Left lung (tissue), 10 donors: Measurements from ENCODE around the gene HRC. TPM values are rescaled to one million over a fixed set of nuclear protein-coding genes. Genes with fewer than 3 reads are reported as not detected.
A peak's percentile ranks its signal among the peaks of the same experiment; 100 is the strongest.

Experiments used
- ATAC-seq: fragments of 200-7000 bp; cut with Tn5 transposase; one replicate; pipeline ENCODE4 v1.9.1; 2020; ENCODE audit warnings: moderate library complexity
- DNase-seq, 4 donors: peaks; one replicate each; pipeline ENCODE4 v3.0.0-alpha.2; 2013 to 2020
- H3K27ac ChIP-seq, 2 donors: fragments of 200-600 bp; sonication (generic) in 1 of 2; one replicate each; pipeline versions ENCODE4 v1.5.0 to v1.8.0; 2020 to 2021
- H3K27me3 ChIP-seq, 2 donors: fragments of 200-600 bp; sonication (generic) in 1 of 2; one replicate each; pipeline versions ENCODE4 v1.5.0 to v1.8.0; 2020 to 2021
- H3K36me3 ChIP-seq, 2 donors: fragments of 200-600 bp; sonication (generic) in 1 of 2; one replicate each; pipeline versions ENCODE4 v1.5.0 to v1.8.0; 2020 to 2021
- H3K4me1 ChIP-seq, 2 donors: fragments of 200-600 bp; one replicate each; pipeline ENCODE4 v1.8.0; 2021
- H3K4me3 ChIP-seq, 2 donors: fragments of 200-600 bp; sonication (generic) in 1 of 2; one replicate each; pipeline versions ENCODE4 v1.5.0 to v1.8.0; 2020 to 2021; ENCODE audit warnings: mild to moderate bottlenecking in 1 of 2
- H3K9me3 ChIP-seq, 2 donors: fragments of 200-600 bp; sonication (generic) in 1 of 2; one replicate each; pipeline versions ENCODE4 v1.5.0 to v1.8.0; 2020 to 2021
- intact Hi-C, 2 donors: fragments of 100-400 bp; cut with DNase I; formaldehyde crosslinking; loops; one replicate each; pipeline versions ENCODE4 v1.11.2 to v1.14.2; 2022
- polyA plus RNA-seq, 6 donors: library from polyadenylated mRNA; unstranded; fragments of 120-200 nt; gene quantifications; one replicate each; pipeline ENCODE4 v1.2.1, GENCODE V29; 2013; ENCODE audit not compliant: insufficient read length in 6 of 6
- total RNA-seq, 2 donors: library from RNA; stranded (reverse); fragmentation: NEBNext Ultra II Directional; extraction: Animal tissue kit (Norgen Biotek cat#: 25700); gene quantifications; one replicate each; pipeline ENCODE4 v1.2.1, GENCODE V29; 2021
- TF ChIP-seq, protein P1 (sequence below), 2 donors: fragments of 200-600 bp; sonication (generic) in 1 of 2; IDR thresholded peaks; one replicate each; pipeline versions ENCODE4 v1.5.0 to v1.8.0; 2021; ENCODE audit warnings: antibody characterized with exemption in 2 of 2
- donor health status: DM: no; HTN: yes; CAD: no.
- donor health status: DM: no; HTN: no; CAD: no.

The HRC gene
- total and polyA plus RNA-seq, 8 donors = 0.26 to 16.4 (median 9.5) TPM

GRCh38 chr19:49107625-49108459 is 47.4 kb downstream of the HRC start:
- no peak overlapping the region for H3K4me3 ChIP-seq
- no peaks in the 10 kb centered on the region for H3K27me3 ChIP-seq
- intact Hi-C loops = loop anchor here in 1 of 2 donors (10.0 kb wide), 1 partner anchor 97 kb away; no protein-coding TSS in a partner anchor
- peaks cover 0 to 66% of the 10 kb centered on the region in 2 donors for H3K36me3 ChIP-seq
- TF ChIP-seq, protein P1, sequence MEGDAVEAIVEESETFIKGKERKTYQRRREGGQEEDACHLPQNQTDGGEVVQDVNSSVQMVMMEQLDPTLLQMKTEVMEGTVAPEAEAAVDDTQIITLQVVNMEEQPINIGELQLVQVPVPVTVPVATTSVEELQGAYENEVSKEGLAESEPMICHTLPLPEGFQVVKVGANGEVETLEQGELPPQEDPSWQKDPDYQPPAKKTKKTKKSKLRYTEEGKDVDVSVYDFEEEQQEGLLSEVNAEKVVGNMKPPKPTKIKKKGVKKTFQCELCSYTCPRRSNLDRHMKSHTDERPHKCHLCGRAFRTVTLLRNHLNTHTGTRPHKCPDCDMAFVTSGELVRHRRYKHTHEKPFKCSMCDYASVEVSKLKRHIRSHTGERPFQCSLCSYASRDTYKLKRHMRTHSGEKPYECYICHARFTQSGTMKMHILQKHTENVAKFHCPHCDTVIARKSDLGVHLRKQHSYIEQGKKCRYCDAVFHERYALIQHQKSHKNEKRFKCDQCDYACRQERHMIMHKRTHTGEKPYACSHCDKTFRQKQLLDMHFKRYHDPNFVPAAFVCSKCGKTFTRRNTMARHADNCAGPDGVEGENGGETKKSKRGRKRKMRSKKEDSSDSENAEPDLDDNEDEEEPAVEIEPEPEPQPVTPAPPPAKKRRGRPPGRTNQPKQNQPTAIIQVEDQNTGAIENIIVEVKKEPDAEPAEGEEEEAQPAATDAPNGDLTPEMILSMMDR (IDR thresholded peaks at IDR 0.05) = no peak
- no peaks in the 10 kb centered on the region for H3K4me1 ChIP-seq
- ATAC-seq (no peak), DNase-seq (no peak)
- H3K27ac ChIP-seq = no peak overlapping the region
- H3K9me3 ChIP-seq = no peaks in the 10 kb centered on the region

DNA sequence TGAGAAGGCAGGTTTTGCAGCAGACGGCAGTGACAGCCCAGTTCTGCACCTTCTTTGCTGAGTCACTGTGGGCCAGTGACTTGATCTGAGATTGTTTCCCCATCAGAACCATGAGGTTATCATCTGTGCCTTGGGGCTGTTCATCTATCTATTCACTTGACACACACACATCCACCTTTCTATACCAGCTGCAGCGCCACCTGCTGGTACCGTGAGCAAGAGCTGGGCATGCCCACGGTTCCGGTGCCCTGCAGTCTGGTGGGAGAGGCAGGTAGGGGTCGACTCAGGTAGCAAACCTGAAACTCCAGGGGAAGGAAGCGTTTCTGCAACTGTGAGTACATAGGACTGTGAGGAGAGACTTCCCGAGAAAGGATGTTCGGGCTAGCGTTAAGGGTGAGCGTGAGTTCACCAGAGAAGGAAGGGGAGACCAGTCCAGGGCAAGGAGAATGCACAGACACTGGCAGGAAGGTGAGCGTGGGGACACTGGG is 48.5 kb downstream of the HRC start:
- intact Hi-C loops = loop anchor here in 1 of 2 donors (10.0 kb wide), 1 partner anchor 98 kb away; no protein-coding TSS in a partner anchor
- TF ChIP-seq, protein P1 (IDR thresholded peaks at IDR 0.05) = peak; percentile 55 to 76
- no peaks in the 10 kb centered on the region for H3K27me3 ChIP-seq
- no peaks in the 10 kb centered on the region for H3K9me3 ChIP-seq
- ATAC-seq = peak; percentile 59
- no peaks in the 10 kb centered on the region for H3K4me1 ChIP-seq
- H3K27ac ChIP-seq = no peak overlapping the region
- DNase-seq = peak in 1 of 4 donors; percentile 84
- peaks cover 0 to 77% of the 10 kb centered on the region in 2 donors for H3K36me3 ChIP-seq
- no peak overlapping the region for H3K4me3 ChIP-seq

GRCh38 chr19:49104229-49104864 is 50.8 kb downstream of the HRC start:
- TF ChIP-seq, protein P1 (IDR thresholded peaks at IDR 0.05) = no peak
- Histone ChIP-seq H3K9me3 (no peaks in the 10 kb centered on the region), H3K4me3 (no peak overlapping the region), H3K27me3 (no peaks in the 10 kb centered on the region), H3K36me3 (peaks cover 0 to 100% of the 10 kb centered on the region in 2 donors), H3K4me1 (no peaks in the 10 kb centered on the region), H3K27ac (no peak overlapping the region)
- DNase-seq (peak in 1 of 4 donors; percentile 71), ATAC-seq (no peak)
- intact Hi-C loops = loop anchor here in 1 of 2 donors (10.0 kb wide), 1 partner anchor 100 kb away; no protein-coding TSS in a partner anchor

- H3K36me3 ChIP-seq = peaks cover 3 to 100% of the 10 kb centered on the region in 2 donors
- H3K27ac ChIP-seq = no peak overlapping the region
- H3K4me1 ChIP-seq = no peaks in the 10 kb centered on the region
- no peaks in the 10 kb centered on the region for H3K9me3 ChIP-seq
- H3K27me3 ChIP-seq = no peaks in the 10 kb centered on the region
- ATAC-seq (no peak), DNase-seq (peak in 1 of 4 donors; percentile 68)
- intact Hi-C loops = loop anchor here in 1 of 2 donors (10.0 kb wide), 1 partner anchor 101 kb away; no protein-coding TSS in a partner anchor
- H3K4me3 ChIP-seq = no peak overlapping the region
- TF ChIP-seq, protein P1 (IDR thresholded peaks at IDR 0.05) = no peak
Observed at GRCh38 chr19:49103331-49104085, 51.7 kb downstream of the HRC start.
